H1 (cell line): ENCODE measurements around the gene KCNC4. TPM values are rescaled to one million over a fixed set of nuclear protein-coding genes. Genes with fewer than 3 reads are reported as not detected.

Source experiments
- CTCF ChIA-PET: fragments of 300-600 bp; sonication (Branson Sonifier 250); formaldehyde crosslinking; loops from one replicate; lab custom pipeline; 2021; ENCODE audit not compliant: partially characterized antibody; lab: Charles Lee
- POLR2A ChIA-PET: fragments of 300-600 bp; sonication (Branson Sonifier 250); formaldehyde crosslinking; loops from one replicate; lab custom pipeline; 2021; ENCODE audit warnings: inconsistent platforms; ENCODE audit not compliant: partially characterized antibody; lab: Charles Lee
- DNase-seq, 2 experiments: peaks; one replicate each; pipeline versions ENCODE4 v3.0.0 to v3.0.0-alpha.2; 2010 to 2022; ENCODE audit warnings: low spot score in 2 of 2, low read depth in 1 of 2, mixed read lengths in 1 of 2
- FAIRE-seq: peaks from 2 replicates; lab custom pipeline; 2011; peaks lifted over from hg19 to GRCh38; lab: Jason Lieb, UNC
- H2AFZ ChIP-seq: 2 replicates; pipeline ENCODE4 v1.8.1; 2012; ENCODE audit warnings: low read length, inconsistent platforms
- H2AK5ac ChIP-seq: 2 replicates; pipeline ENCODE4 v1.6.1; 2013; ENCODE audit warnings: low read depth, low read length
- H2BK120ac ChIP-seq: replicated peaks from 2 replicates; pipeline ENCODE3; 2013; ENCODE audit warnings: low read depth, low read length, inconsistent platforms
- H2BK12ac ChIP-seq: 2 replicates; pipeline ENCODE4 v1.6.1; 2013; ENCODE audit warnings: low read depth, low read length
- H2BK15ac ChIP-seq: 2 replicates; pipeline ENCODE4 v1.6.1; 2013; ENCODE audit warnings: low read length
- H2BK20ac ChIP-seq: 2 replicates; pipeline ENCODE4 v1.6.1; 2013; ENCODE audit warnings: low read length
- H2BK5ac ChIP-seq: 2 replicates; pipeline ENCODE4 v1.6.1; 2013; ENCODE audit warnings: low read depth, low read length
- H3K14ac ChIP-seq: 2 replicates; pipeline ENCODE4 v1.6.1; 2013; ENCODE audit warnings: inconsistent platforms; ENCODE audit not compliant: insufficient read length
- H3K18ac ChIP-seq: 2 replicates; pipeline ENCODE4 v1.6.1; 2013; ENCODE audit warnings: low read length; ENCODE audit errors: extremely low read depth
- H3K23ac ChIP-seq: 2 replicates; pipeline ENCODE4 v1.6.1; 2013; ENCODE audit warnings: inconsistent platforms; ENCODE audit not compliant: insufficient read length
- H3K23me2 ChIP-seq: 2 replicates; pipeline ENCODE4 v1.6.1; 2013; ENCODE audit warnings: low read depth, low read length
- H3K27ac ChIP-seq: 2 replicates; pipeline ENCODE4 v1.6.1; 2011; ENCODE audit warnings: low read depth, low read length, inconsistent platforms
- H3K27me3 ChIP-seq, 4 experiments: replicated peaks in 1 of 4; 1 replicate in 1 of 4; 2 replicates in 3 of 4; pipeline versions ENCODE4 v1.6.1 to v1.8.1; 2011 to 2013; ENCODE audit warnings: low read length in 3 of 4, mild to moderate bottlenecking in 3 of 4, inconsistent platforms in 2 of 4, mixed read lengths in 2 of 4, moderate library complexity in 1 of 4; ENCODE audit not compliant: control insufficient read depth in 3 of 4, insufficient read depth in 3 of 4; ENCODE audit errors: extremely low read depth in 1 of 4
- H3K36me3 ChIP-seq, 4 experiments: 2 replicates each; pipeline versions ENCODE4 v1.6.1 to v1.8.1; 2011 to 2013; ENCODE audit warnings: mild to moderate bottlenecking in 4 of 4, low read length in 3 of 4, moderate library complexity in 2 of 4, control low read depth in 1 of 4, inconsistent platforms in 1 of 4; ENCODE audit not compliant: insufficient read depth in 4 of 4, control insufficient read depth in 2 of 4
- H3K4ac ChIP-seq: replicated peaks from 2 replicates; pipeline ENCODE3; 2013; ENCODE audit warnings: low read length, low read depth, mixed read lengths, inconsistent platforms; ENCODE audit not compliant: insufficient read length
- H3K4me1 ChIP-seq, 4 experiments: replicated peaks in 1 of 4; 1 replicate in 1 of 4; 2 replicates in 3 of 4; pipeline versions ENCODE4 v1.6.1 to v1.8.1; 2011 to 2013; ENCODE audit warnings: low read length in 3 of 4, inconsistent platforms in 2 of 4, mixed read lengths in 1 of 4; ENCODE audit not compliant: insufficient read depth in 4 of 4, control insufficient read depth in 3 of 4
- H3K4me2 ChIP-seq, 2 experiments: 2 replicates each; pipeline versions ENCODE4 v1.6.1 to v1.8.1; 2011 to 2013; ENCODE audit warnings: low read depth in 2 of 2, low read length in 2 of 2, control low read depth in 1 of 2, inconsistent platforms in 1 of 2, mild to moderate bottlenecking in 1 of 2; ENCODE audit not compliant: insufficient read depth in 1 of 2
- H3K4me3 ChIP-seq, 4 experiments: fragments of 200-600, 300-600 bp in 1 of 4; sonication (generic), shearing (Covaris generic), sonication (Bioruptor Twin) in 1 of 4; 2 replicates each; pipeline versions ENCODE4 v1.5.1 to v1.8.1; 2011 to 2016; ENCODE audit warnings: low read length in 4 of 4, low read depth in 3 of 4, control low read depth in 2 of 4, inconsistent platforms in 2 of 4, mild to moderate bottlenecking in 2 of 4, mixed read lengths in 1 of 4, moderate library complexity in 1 of 4; ENCODE audit not compliant: insufficient read depth in 2 of 4; ENCODE audit errors: extremely low read depth in 1 of 4
- H3K56ac ChIP-seq: replicated peaks from 2 replicates; pipeline ENCODE3; 2013; ENCODE audit warnings: low read depth, mild to moderate bottlenecking, mixed read lengths, low read length, inconsistent platforms; ENCODE audit not compliant: insufficient read length
- H3K79me1 ChIP-seq: 2 replicates; pipeline ENCODE4 v1.6.1; 2013; ENCODE audit warnings: low read depth, low read length, control low read depth
- H3K79me2 ChIP-seq, 2 experiments: 2 replicates each; pipeline versions ENCODE4 v1.6.1 to v1.8.1; 2012 to 2013; ENCODE audit warnings: low read length in 2 of 2, mild to moderate bottlenecking in 2 of 2, inconsistent platforms in 1 of 2; ENCODE audit not compliant: insufficient read depth in 2 of 2, control insufficient read depth in 1 of 2
- H3K9ac ChIP-seq, 4 experiments: replicated peaks in 1 of 4; 1 replicate in 1 of 4; 2 replicates in 3 of 4; pipeline versions ENCODE4 v1.6.1 to v1.8.1; 2011 to 2013; ENCODE audit warnings: low read depth in 3 of 4, low read length in 3 of 4, control low read depth in 2 of 4, mild to moderate bottlenecking in 2 of 4, moderate library complexity in 2 of 4, inconsistent platforms in 1 of 4; ENCODE audit errors: extremely low read depth in 1 of 4
- H3K9me3 ChIP-seq, 2 experiments: 2 replicates each; pipeline versions ENCODE4 v1.6.1 to v1.8.1; 2012 to 2013; ENCODE audit warnings: mild to moderate bottlenecking in 2 of 2, moderate library complexity in 2 of 2, control low read depth in 1 of 2, inconsistent platforms in 1 of 2, low read depth in 1 of 2, low read length in 1 of 2, mixed read lengths in 1 of 2; ENCODE audit not compliant: insufficient read depth in 2 of 2
- H4K20me1 ChIP-seq, 2 experiments: replicated peaks in 1 of 2; 2 replicates each; pipeline versions ENCODE3 to v1.8.1; 2011 to 2013; ENCODE audit warnings: inconsistent platforms in 2 of 2, low read length in 2 of 2, mild to moderate bottlenecking in 1 of 2; ENCODE audit not compliant: insufficient read depth in 2 of 2, control insufficient read depth in 1 of 2
- H4K5ac ChIP-seq: 2 replicates; pipeline ENCODE4 v1.6.1; 2013; ENCODE audit warnings: low read length, low read depth, mixed read lengths, inconsistent platforms; ENCODE audit not compliant: insufficient read length
- H4K8ac ChIP-seq: 2 replicates; pipeline ENCODE4 v1.8.0; 2013; ENCODE audit warnings: mild to moderate bottlenecking, moderate library complexity, low read length, inconsistent platforms; ENCODE audit not compliant: insufficient read depth; ENCODE audit errors: extremely low read depth
- H4K91ac ChIP-seq: replicated peaks from 2 replicates; pipeline ENCODE3; 2013; ENCODE audit warnings: low read length, mixed read lengths, inconsistent platforms; ENCODE audit not compliant: insufficient read length
- BCL11A ChIP-seq, 2 experiments: IDR thresholded peaks; one replicate each; pipeline ENCODE4 v1.6.1; 2011; ENCODE audit warnings: low read depth in 2 of 2, low read length in 2 of 2, mild to moderate bottlenecking in 2 of 2
- CHD2 ChIP-seq: IDR thresholded peaks from 2 replicates; pipeline ENCODE4 v1.6.1; 2012; ENCODE audit warnings: low read length, improper control_type of control experiment
- CTCF ChIP-seq, 3 experiments: IDR thresholded peaks; 1 replicate in 2 of 3; 2 replicates in 1 of 3; pipeline versions ENCODE4 v1.5.1 to v1.6.1; 2011; ENCODE audit warnings: low read length in 3 of 3, mild to moderate bottlenecking in 3 of 3, inconsistent platforms in 2 of 3, low read depth in 1 of 3, moderate library complexity in 1 of 3; ENCODE audit not compliant: insufficient read depth in 1 of 3; ENCODE audit errors: control extremely low read depth in 1 of 3
- HDAC6 ChIP-seq: IDR thresholded peaks from one replicate; pipeline ENCODE4 v1.7.1; 2012; ENCODE audit warnings: low read depth, mild to moderate bottlenecking, inconsistent platforms, low read length, moderate library complexity
- MAFK ChIP-seq: IDR thresholded peaks from 2 replicates; pipeline ENCODE4 v1.6.1; 2012; ENCODE audit warnings: low read depth, mild to moderate bottlenecking, improper control_type of control experiment, low read length
- SIN3A ChIP-seq, 2 experiments: IDR thresholded peaks in 1 of 2; conservative IDR thresholded peaks in 1 of 2; 2 replicates each; pipeline ENCODE4 v1.6.1; 2011 to 2012; ENCODE audit warnings: low read length in 2 of 2, improper control_type of control experiment in 1 of 2, low read depth in 1 of 2, mild to moderate bottlenecking in 1 of 2
- SIX5 ChIP-seq: IDR thresholded peaks from 2 replicates; pipeline ENCODE4 v1.6.1; 2011; ENCODE audit warnings: mild to moderate bottlenecking, low read depth, low read length
- TAF1 ChIP-seq: IDR thresholded peaks from 2 replicates; pipeline ENCODE4 v1.6.1; 2011; ENCODE audit warnings: mild to moderate bottlenecking, low read depth, low read length
- TCF12 ChIP-seq: IDR thresholded peaks from 2 replicates; pipeline ENCODE4 v1.6.1; 2011; ENCODE audit warnings: low read depth, mild to moderate bottlenecking, low read length
- WGBS, 2 experiments: shearing (Covaris generic) in 1 of 2; methylation state at CpG; one replicate each; pipeline versions ENCODE4 v1.1.6 to v1.1.7; 2013 to 2015; ENCODE audit warnings: low lambda C conversion rate in 2 of 2, mixed read lengths in 2 of 2, inconsistent platforms in 1 of 2, low coverage in 1 of 2, missing lambda C conversion rate in 1 of 2; ENCODE audit not compliant: insufficient replicate concordance in 2 of 2, insufficient coverage in 1 of 2, insufficient read length in 1 of 2; ENCODE audit errors: extremely low coverage in 1 of 2, missing lambda C conversion rate in 1 of 2; 5-methylcytosine and 5-hydroxymethylcytosine counted together
- polyA plus RNA-seq, 7 experiments: library from polyadenylated mRNA; depleted of rRNA in 3 of 7; stranded (reverse) in 5 of 7; unstranded in 2 of 7; fragments of >200 nt in 5 of 7; fragments of 200-250 nt in 2 of 7; gene quantifications; 1 replicate in 5 of 7; 2 replicates in 1 of 7; 4 replicates in 1 of 7; pipeline versions ENCODE4 v1.2.1 to v1.2.3, GENCODE V29; 2011 to 2013; ENCODE audit warnings: missing spikeins in 2 of 7, mixed read lengths in 2 of 7
- total RNA-seq: library from RNA; stranded (reverse); fragmentation: NEBNext Ultra II Directional; extraction: Animal tissue kit (Norgen Biotek cat#: 25700); gene quantifications from 2 replicates; pipeline ENCODE4 v1.2.1, GENCODE V29; 2021

Gene KCNC4
- total and polyA plus RNA-seq, 2 of the 8 experiments (the other 6 are each of a cell fraction or from before 2014, with no cell fraction given): 8.1 to 11.2 TPM

GRCh38 chr1:110197905-110198629 is 12.0 kb upstream of the KCNC4 start:
- CTCF ChIA-PET: interaction anchor here (0.6 to 4.8 kb wide), 31 partner anchors 9 to 302 kb away, joined by 3 to 35 read pairs (median 5); no protein-coding TSS in a partner anchor
- Histone ChIP-seq H4K20me1 (no peaks in the 10 kb centered on the region), H4K5ac (no peak overlapping the region), H2BK12ac (no peak overlapping the region), H4K91ac (no peak overlapping the region), H3K4me1 (peaks cover 0 to 6% (median 2%) of the 10 kb centered on the region in 4 experiments; a peak in 4 of 7 replicates), H3K18ac (no peak overlapping the region), H2BK20ac (no peak overlapping the region), H3K36me3 (no peaks in the 10 kb centered on the region), H3K56ac (no peak overlapping the region), H3K79me1 (no peaks in the 10 kb centered on the region), H4K8ac (peak overlapping the region; percentile 41), H3K23ac (no peak overlapping the region), H2BK15ac (no peak overlapping the region), H3K79me2 (no peaks in the 10 kb centered on the region), H3K9me3 (no peaks in the 10 kb centered on the region), H2BK120ac (no peak overlapping the region), H3K4me3 (no peak overlapping the region), H2AK5ac (no peak overlapping the region), H2AFZ (no peak overlapping the region), H3K14ac (no peak overlapping the region), H3K9ac (no peak overlapping the region), H3K27ac (no peak overlapping the region), H3K27me3 (no peaks in the 10 kb centered on the region), H2BK5ac (no peak overlapping the region), H3K23me2 (no peaks in the 10 kb centered on the region; the same call in 1 of the 2 replicates), H3K4ac (no peak overlapping the region), H3K4me2 (no peak overlapping the region)
- FAIRE-seq: no peak
- WGBS, 2 experiments: 97% methylated on average over 23 of the region's 23 CpGs; no CpG with 5 or more reads in 1 of the 2 experiments
- POLR2A ChIA-PET: interaction anchor here (0.8 kb wide), 1 partner anchor 9 kb away, joined by 3 read pairs; no protein-coding TSS in a partner anchor
- no peak for DNase-seq
- no peak for TF ChIP-seq BCL11A (IDR thresholded peaks at IDR 0.05; ENCODE audit: low read depth in 2 of 2, low read length in 2 of 2)
- no peak for TF ChIP-seq SIN3A (conservative IDR thresholded peaks at IDR 0.05 in 1 of 2, IDR thresholded peaks at IDR 0.05 in 1 of 2; ENCODE audit: low read depth in 1 of 2, low read length in 2 of 2)
- no peak for TF ChIP-seq CHD2
- TF ChIP-seq TCF12: no peak
- TF ChIP-seq HDAC6: no peak
- no peak for TF ChIP-seq CTCF (IDR thresholded peaks at IDR 0.05; ENCODE audit: control extremely low read depth in 1 of 3, insufficient read depth in 1 of 3, low read depth in 1 of 3, low read length in 3 of 3)
- TF ChIP-seq SIX5: no peak
- TF ChIP-seq TAF1: no peak
- no peak for TF ChIP-seq MAFK
